GM12801 (cell line): ENCODE data around the gene FZD10.

ENCODE experiments used
- TF ChIP-seq, protein P1 (sequence below): IDR thresholded peaks from one replicate; pipeline ENCODE4 v1.5.1; 2011; ENCODE audit warnings: control low read depth; ENCODE audit not compliant: insufficient read length; ENCODE audit errors: extremely low read depth

The FZD10 gene

DNA sequence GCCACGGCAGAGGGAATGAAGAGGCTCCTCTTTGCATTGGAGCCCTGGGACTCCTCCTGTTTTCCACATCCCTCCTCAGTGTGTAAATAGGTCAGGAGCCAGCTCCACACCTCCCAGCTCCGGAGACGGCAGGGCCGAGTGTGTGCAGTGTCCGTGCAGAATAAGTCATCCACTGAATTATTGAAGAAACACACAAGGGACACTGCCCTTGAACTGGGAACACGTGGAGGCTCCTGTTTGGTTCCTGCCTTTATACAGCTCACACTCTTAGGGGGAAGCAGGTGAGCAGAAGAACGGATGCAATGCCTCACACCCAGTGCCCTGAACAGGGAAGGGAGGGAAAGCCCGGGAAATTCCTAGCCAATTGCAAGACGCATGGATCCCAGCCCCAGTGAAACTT, 10.4 kb upstream of the FZD10 start:
- TF ChIP-seq, protein P1, sequence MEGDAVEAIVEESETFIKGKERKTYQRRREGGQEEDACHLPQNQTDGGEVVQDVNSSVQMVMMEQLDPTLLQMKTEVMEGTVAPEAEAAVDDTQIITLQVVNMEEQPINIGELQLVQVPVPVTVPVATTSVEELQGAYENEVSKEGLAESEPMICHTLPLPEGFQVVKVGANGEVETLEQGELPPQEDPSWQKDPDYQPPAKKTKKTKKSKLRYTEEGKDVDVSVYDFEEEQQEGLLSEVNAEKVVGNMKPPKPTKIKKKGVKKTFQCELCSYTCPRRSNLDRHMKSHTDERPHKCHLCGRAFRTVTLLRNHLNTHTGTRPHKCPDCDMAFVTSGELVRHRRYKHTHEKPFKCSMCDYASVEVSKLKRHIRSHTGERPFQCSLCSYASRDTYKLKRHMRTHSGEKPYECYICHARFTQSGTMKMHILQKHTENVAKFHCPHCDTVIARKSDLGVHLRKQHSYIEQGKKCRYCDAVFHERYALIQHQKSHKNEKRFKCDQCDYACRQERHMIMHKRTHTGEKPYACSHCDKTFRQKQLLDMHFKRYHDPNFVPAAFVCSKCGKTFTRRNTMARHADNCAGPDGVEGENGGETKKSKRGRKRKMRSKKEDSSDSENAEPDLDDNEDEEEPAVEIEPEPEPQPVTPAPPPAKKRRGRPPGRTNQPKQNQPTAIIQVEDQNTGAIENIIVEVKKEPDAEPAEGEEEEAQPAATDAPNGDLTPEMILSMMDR = no peak

DNA sequence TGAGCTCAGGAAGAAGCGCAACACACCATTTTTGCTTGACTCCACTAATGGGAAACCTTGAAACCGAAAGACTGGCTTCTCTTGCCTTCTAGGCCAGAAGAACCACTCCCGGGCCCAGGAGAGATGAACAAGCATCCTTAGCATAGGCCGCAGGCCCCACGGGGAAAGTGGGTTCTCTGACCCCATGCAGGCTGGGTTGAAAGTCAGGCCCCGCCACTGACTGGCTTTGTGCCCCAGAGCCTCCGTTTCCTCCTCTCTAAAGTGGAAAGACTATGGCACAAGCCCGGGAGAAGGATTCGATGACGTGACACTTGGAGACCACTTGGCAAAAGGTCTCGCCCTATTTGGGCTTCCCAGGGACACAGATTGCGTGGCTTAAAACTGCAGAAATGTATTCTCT, 9.9 kb upstream of the FZD10 start:
- TF ChIP-seq, protein P1 = no peak

DNA sequence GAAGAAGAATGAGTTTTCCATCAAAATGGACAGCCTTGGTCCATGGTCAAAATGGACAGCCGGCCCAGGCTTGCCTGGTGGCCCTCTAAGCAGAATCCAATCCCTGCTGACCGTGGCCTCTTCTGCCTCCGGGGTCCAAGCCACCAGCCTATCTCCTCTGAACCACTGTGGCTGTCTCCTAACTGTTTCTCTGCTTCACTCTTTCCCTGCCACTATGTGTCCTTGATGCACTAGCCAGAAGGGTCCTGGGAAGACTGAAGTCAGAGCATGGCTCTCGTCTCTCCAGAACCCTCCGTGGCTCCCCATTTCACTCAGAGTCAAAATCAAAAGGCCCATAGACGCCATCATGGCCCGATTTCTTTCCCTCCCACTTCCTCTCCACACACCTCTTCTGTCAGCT, 8.5 kb upstream of the FZD10 start:
- TF ChIP-seq, protein P1 = no peak

DNA sequence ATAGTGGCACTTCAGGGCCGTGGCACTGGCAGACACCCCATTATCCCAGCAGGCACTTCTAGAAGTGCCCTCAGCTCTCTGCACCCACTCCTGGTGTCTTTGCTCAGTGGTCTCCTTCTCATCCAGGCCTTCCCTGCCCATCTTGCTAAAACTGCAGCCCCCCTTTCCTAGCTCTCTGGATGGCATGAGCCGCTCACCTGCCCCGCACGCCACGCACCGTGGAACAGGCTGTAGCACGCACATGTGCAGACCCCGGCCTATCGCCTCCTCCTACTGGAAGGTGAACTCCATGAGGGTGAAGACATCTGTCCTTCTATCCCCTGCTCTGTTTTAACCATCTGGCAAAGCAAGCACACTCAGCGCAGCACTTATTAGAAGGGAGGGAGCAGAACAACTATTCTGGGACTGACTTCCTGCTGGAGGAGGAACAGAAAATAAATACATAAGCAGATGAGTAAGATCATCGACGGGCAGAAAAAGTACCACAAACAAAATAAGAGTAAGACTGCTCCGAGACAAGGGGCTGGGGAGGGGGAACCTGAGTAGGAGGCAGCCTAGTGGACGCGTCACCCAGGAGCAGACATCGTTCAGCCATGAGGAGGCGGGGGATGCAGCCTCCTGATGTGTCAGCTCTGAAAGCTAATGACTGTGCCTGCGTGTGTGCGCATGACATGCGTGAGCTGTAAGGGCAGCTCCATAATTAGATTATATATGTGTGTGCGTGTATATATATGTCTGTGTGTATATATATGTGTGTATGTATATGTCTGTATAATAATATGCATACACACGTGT, 7.8 kb upstream of the FZD10 start:
- TF ChIP-seq, protein P1 = no peak

DNA sequence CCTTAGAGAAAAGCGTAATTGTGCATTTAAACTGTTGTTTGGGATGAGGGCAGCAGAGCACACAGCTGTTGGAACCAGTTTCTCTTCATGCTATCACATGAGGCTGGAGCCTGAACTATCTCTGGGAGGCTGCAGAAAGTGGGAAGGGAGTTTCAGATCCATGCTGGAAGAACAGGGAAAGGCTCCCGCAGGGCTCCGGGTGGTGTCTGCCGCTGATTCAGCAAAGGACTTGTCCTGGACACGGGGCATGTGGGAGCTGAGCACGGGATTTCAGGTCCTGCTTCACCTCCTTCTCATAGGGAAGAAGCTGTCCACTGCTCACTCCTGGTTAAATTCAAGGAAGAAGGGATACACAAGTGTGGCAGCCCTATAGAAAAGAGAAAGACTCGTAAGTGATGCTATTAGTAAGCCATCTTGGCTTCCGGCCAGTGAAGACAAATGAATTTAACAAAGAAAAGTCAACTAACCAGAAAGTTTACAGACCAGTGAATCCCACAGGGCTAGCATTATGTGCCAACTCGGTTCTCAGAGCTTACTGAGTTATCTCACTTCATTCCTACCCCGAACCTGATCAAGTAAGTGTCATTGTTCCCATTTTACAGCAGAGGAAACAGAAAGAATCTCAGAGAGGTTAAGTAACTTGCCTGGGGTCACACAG, 6.7 kb upstream of the FZD10 start:
- TF ChIP-seq, protein P1 = no peak

DNA sequence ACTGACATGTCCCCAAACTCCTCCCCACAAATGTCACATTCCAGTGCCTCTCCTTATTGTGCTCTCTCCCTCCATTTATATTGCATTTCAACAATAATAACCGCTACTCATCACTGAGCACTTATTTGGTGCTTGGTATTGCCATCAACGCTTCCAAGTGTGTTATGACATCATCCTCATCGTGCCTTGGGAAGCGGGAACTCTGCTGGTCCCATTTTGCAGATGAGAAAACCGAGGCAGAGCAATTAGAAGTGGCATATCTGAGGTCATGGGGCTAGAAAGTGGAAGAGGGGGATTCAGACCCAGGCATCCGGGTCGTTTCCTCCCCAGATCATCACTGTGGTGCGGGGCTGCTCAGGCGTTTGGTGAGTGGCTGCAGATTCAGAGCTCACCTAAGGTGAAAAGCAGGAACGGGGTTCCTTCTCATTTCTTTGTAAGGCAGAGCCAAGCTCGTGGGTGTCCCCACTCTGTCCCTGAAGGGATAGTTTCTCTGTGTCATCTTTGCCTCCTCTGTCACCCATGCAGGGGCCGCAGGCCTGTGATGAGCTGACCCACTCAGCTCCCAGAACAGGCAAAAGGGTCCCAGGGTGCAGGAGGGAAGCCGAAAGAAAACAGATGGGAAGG, 5.5 kb upstream of the FZD10 start:
- TF ChIP-seq, protein P1 = no peak

DNA sequence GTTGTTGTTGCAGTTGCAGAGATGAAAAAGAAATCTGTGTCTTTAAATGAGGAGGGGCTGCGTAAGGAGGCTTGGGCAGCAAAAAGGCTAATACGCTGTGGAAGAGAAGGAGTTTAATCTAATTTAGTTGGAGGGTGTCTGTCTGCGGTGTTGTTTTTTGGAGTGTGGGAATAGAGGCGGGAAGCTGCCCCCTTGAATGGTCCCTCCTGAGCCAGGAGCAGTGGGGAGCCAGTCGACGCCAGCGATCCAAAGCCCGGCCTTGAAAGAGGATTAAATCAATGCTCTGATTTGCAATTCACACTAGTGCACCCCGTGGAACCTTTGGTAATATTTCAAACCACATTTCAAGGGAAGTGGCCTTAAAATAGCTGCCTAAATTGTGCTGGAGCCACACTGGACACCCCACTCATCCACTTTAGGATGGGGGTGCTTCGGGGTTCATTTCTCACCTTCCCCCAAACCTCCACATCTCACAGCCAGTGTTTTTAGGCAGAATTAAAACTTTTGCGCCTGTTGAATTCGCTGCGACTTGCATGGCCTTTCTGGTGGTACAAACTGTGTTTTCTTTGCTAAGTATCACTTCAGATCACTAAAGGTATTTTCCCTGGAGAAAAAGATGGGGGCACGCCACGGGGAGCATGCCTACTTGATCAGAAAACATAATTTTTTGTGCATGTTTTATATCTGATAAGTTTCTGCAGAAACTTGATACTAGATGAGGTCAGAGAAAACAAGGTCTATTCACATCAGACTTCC, 4.1 kb upstream of the FZD10 start:
- TF ChIP-seq, protein P1 = no peak
